Measurements from ENCODE around the gene NPRL2.

NPRL2 gene

DNA sequence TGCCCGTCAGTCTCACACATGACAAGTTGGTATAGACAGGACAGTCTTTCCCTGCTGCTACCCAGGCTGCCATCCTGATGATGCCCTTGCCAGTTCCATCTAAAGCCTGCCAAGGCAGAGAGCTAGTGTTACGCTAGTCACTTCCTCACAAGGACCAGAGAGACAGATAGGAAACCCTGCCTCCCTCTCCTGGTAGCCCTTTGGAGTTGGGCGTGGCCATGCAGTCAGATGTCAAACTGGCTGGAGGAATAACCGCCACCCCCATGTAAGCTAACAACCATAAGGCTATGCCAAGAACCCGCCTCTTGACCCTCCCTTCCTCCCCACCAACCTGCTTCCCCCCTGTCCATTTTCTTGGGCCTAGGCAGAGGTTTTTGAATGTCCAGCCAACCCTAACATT is 6.0 kb upstream of the NPRL2 start:
- H3K4me3 ChIP-seq (ENCODE audit: low read depth, low read length): no peak overlapping the region
- TF ChIP-seq, protein P1, sequence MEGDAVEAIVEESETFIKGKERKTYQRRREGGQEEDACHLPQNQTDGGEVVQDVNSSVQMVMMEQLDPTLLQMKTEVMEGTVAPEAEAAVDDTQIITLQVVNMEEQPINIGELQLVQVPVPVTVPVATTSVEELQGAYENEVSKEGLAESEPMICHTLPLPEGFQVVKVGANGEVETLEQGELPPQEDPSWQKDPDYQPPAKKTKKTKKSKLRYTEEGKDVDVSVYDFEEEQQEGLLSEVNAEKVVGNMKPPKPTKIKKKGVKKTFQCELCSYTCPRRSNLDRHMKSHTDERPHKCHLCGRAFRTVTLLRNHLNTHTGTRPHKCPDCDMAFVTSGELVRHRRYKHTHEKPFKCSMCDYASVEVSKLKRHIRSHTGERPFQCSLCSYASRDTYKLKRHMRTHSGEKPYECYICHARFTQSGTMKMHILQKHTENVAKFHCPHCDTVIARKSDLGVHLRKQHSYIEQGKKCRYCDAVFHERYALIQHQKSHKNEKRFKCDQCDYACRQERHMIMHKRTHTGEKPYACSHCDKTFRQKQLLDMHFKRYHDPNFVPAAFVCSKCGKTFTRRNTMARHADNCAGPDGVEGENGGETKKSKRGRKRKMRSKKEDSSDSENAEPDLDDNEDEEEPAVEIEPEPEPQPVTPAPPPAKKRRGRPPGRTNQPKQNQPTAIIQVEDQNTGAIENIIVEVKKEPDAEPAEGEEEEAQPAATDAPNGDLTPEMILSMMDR (IDR thresholded peaks at IDR 0.05; ENCODE audit: insufficient read depth, low read depth, low read length, missing control alignments): no peak
- DNase-seq (ENCODE audit: low read depth): no peak

DNA sequence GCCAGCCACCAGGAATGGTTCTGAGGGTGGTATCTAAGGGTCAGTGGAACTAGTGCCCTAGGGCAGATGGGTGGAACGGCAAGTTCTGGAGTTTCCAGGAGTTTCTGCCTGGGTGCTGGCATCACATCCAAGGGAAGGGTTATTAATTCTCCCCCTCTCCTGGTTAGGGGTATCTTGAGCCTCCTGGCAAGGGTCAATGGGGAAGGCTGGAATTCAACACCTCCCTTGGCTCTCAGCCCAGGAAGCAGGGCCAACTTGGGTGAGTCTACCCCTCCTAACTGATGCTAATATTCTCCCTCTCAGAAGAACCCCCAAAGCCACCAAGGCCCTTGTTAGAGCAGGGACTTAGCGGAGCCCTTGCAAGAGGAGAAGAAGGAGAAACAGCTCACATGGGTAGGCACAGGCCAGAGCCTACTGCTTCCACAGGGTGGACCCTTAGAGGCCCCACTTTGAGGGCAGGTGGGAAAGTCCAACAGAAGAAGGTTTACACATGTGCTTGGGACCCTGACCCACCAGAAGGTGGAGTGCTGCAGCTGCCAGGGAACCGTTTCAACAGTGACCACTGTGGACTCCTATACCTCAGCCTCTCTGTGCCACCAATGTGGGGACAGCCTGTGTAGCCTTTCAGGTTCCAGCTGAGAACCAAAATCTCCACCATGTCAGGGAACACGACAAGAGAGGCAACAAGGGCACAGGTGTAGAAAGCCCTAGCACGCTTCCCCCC is 5.4 kb upstream of the NPRL2 start:
- TF ChIP-seq, protein P1 (IDR thresholded peaks at IDR 0.05; ENCODE audit: insufficient read depth, low read depth, low read length, missing control alignments): no peak
- DNase-seq (ENCODE audit: low read depth): no peak
- H3K4me3 ChIP-seq (ENCODE audit: low read depth, low read length): no peak overlapping the region

DNA sequence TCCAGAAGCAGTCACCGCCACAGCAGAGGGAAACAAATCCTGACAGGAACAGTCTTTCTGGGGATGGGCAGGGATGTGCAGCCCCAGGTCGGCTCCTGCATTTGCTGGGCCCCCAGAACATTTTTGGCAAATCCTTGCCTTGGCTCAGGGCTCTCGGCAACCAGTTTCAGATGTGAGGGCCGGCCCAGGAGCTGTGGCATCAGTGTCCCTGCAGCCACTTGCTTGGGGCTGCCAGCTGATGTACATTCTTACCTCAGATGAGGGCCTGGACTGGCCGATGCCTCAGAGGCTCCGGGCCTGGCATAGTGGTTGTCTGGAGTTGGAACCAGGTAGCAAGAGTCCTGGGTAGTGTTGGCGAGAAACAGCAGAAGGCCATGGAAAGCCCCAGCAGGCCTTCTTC is 4.3 kb upstream of the NPRL2 start:
- TF ChIP-seq, protein P1 (IDR thresholded peaks at IDR 0.05; ENCODE audit: insufficient read depth, low read depth, low read length, missing control alignments): no peak
- DNase-seq (ENCODE audit: low read depth): no peak
- no peak overlapping the region for H3K4me3 ChIP-seq (ENCODE audit: low read depth, low read length)

DNA sequence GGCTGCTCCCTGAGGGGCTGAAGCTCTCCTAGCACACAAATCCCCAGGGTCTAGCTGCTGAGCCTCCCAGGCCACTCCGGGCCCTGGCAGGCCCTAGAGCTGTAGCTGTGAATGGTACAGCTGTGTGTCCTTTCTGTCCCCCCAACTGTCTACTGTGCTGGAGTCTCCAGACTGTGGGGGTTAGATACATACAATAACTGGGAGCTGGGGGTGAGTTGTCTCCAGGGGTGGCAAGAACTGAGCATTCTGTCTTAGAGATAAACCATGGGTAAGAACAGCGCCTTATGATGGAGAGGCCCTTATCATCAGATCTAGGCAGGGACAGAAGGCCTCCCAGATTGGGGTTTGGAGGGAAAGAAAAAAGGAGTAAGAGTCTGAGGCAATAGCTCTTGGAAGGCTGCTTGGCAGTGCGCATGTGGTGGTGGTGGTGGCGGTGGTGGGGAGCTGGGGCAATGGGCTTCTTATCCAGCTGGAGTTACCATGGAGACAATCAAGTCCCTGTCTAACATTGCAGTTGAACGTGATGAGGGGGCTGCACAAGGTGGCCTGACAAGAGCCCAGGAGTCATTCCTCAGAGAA is 3.7 kb upstream of the NPRL2 start:
- no peak overlapping the region for H3K4me3 ChIP-seq (ENCODE audit: low read depth, low read length)
- DNase-seq (ENCODE audit: low read depth): no peak
- TF ChIP-seq, protein P1 (IDR thresholded peaks at IDR 0.05; ENCODE audit: insufficient read depth, low read depth, low read length, missing control alignments): no peak

DNA sequence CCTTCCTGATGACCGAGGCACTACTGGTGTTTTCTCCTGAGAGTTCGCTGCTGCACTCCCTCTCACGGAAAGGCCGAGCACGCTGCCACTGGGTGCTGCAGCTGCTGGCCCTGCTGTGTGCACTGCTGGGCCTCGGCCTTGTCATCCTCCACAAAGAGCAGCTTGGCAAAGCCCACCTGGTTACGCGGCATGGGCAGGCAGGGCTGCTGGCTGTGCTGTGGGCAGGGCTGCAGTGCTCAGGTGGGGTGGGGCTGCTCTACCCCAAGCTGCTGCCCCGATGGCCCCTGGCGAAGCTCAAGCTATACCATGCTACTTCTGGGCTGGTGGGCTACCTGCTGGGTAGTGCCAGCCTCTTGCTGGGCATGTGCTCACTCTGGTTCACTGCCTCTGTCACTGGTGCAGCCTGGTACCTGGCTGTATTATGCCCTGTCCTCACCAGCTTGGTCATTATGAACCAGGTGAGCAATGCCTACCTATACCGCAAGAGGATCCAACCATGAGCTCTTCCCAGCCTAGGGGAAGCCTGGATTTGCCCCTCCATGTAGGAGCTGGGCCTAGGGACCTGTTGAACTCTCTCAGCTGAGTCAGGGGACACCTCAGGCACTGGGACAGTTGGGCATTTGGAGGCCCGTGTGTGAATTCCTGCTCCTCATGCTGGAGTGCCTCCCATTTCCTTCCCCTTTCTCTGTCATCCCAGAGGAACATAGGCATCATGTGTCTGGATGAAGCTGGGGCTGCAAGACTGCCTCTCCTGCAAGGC is 2.9 kb upstream of the NPRL2 start:
- DNase-seq (ENCODE audit: low read depth): no peak
- TF ChIP-seq, protein P1 (IDR thresholded peaks at IDR 0.05; ENCODE audit: insufficient read depth, low read depth, low read length, missing control alignments): no peak
- no peak overlapping the region for H3K4me3 ChIP-seq (ENCODE audit: low read depth, low read length)

DNA sequence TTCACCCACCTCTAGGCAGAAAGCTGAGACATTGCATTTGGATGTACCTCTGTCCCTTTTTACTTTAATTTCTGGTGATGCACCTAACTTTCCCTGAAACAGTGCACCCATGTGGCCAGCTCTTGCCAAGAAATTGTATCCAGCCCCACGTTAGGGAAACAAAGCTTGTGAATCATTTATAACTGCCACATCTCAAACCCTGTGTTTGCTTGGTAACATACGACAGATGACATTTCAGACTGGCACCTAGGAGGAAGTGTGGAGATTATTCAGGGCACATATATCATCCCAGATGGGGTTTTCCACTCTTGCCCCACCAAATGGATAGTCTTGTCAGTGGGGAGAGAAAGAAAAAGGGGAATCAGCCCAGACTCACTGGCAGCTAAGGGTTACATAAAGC is 2.2 kb upstream of the NPRL2 start:
- H3K4me3 ChIP-seq (ENCODE audit: low read depth, low read length): no peak overlapping the region
- TF ChIP-seq, protein P1 (IDR thresholded peaks at IDR 0.05; ENCODE audit: insufficient read depth, low read depth, low read length, missing control alignments): peak; percentile 18
- DNase-seq (ENCODE audit: low read depth): no peak
